HG02642 (cell line): ENCODE results near the gene SLC8A1.

Source experiments
- ATAC-seq: cut with Tn5 transposase; IDR thresholded peaks from one replicate; pipeline ENCODE4 v1.9.1; 2021; ENCODE audit warnings: mild to moderate bottlenecking; ENCODE audit not compliant: unreplicated experiment, poor library complexity

SLC8A1 gene

GRCh38 chr2:40430776-40431599 is 20.9 kb downstream of the SLC8A1 start:
- ATAC-seq, result no peak

- no peak for ATAC-seq
Observed at GRCh38 chr2:40428439-40428838, 23.5 kb downstream of the SLC8A1 start.

GRCh38 chr2:40421631-40422297 is 30.1 kb downstream of the SLC8A1 start:
- ATAC-seq, result no peak

GRCh38 chr2:40420478-40420877 is 31.4 kb downstream of the SLC8A1 start:
- ATAC-seq, result no peak

- ATAC-seq, result no peak
Observed at GRCh38 chr2:40419364-40419762, 32.5 kb downstream of the SLC8A1 start.

GRCh38 chr2:40418614-40419363 is 33.1 kb downstream of the SLC8A1 start:
- no peak for ATAC-seq

GRCh38 chr2:40416486-40416885 is 35.4 kb downstream of the SLC8A1 start:
- no peak for ATAC-seq

- ATAC-seq, result no peak
Observed at GRCh38 chr2:40415391-40415790, 36.5 kb downstream of the SLC8A1 start.

GRCh38 chr2:40412456-40412855 is 39.4 kb downstream of the SLC8A1 start:
- ATAC-seq, result no peak

GRCh38 chr2:40410695-40411094 is 41.2 kb downstream of the SLC8A1 start:
- no peak for ATAC-seq

- no peak for ATAC-seq
Observed at GRCh38 chr2:40409734-40410133, 42.2 kb downstream of the SLC8A1 start.

GRCh38 chr2:40406485-40407289 is 45.2 kb downstream of the SLC8A1 start:
- ATAC-seq, result no peak

GRCh38 chr2:40405465-40405864 is 46.4 kb downstream of the SLC8A1 start:
- no peak for ATAC-seq

GRCh38 chr2:40404517-40404916 is 47.4 kb downstream of the SLC8A1 start:
- ATAC-seq, result no peak

GRCh38 chr2:40403233-40403836 is 48.6 kb downstream of the SLC8A1 start:
- ATAC-seq, result no peak

- ATAC-seq, result no peak
Observed at GRCh38 chr2:40401896-40402295, 50.0 kb downstream of the SLC8A1 start.

- ATAC-seq, result no peak
Observed at GRCh38 chr2:40400336-40400953, 51.4 kb downstream of the SLC8A1 start.

- ATAC-seq, result no peak
Observed at GRCh38 chr2:40397765-40398164, 54.1 kb downstream of the SLC8A1 start.

GRCh38 chr2:40396124-40396523 is 55.8 kb downstream of the SLC8A1 start:
- no peak for ATAC-seq
